Hippocampal formation (tissue), 2 donors: ENCODE measurements around the gene GTF2A1.

Source experiments
- DNase-seq, 2 donors: peaks; one replicate each; lab custom pipeline; 2025; lab: John Stamatoyannopoulos, UW

Gene GTF2A1

DNA sequence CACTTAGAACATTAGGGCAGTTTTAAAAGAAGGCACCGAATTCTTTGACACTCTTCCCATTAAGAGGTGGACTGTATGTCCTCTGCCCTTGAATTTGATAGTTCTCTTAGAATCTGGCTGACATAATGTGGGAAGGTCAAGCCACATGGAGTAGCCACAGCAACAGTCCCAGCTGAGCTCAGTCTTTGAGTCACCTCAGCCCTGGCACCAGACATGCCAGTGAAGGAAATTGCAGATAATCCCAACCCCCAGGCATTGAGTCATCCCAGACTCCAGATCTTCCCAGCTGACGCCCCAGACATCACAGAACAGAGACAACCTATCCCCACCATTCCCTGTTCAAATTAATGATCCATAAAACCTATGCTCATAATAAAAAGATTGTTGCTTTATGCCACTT, 83.4 kb downstream of the GTF2A1 start:
- DNase-seq = no peak

DNA sequence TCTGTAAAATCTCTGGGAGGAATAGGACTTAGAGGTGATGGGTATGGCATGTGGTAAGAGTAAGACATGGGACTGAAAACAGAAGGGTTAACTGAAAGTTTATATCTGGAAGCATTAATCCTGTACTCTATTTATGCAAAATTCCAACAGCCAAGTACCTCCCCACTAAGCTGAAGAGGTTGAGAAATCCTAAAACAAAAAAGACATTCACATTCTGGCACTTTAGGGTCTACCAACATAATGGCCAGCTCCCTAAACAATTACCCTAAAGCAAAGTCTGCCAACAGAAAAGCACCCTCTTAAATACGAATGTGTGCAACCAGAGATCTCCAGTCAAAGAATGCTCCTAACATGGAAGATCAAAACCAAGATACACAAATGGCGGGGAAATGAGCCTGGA, 87.4 kb downstream of the GTF2A1 start:
- no peak for DNase-seq

GRCh38 chr14:81132468-81132867, 88.3 kb downstream of the GTF2A1 start:
- no peak for DNase-seq

DNA sequence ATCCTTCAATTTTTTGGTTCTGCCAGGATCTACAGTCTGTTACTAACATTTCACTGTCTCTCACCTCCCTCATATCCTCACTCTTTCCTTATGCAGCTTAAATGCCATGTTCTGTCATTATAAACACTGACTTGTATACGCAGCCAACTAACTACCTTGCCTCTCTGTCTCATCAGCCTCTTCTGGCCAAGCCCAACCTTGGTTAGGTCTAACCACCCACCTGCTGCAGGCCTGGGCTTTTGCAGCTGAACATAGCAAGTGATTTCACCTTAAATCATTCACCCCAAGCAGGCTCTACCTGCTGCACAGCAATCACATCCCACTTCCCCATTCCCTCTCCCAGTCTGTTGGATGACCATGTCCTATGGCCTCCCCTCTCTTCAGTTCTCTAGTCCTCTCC, 91.5 kb downstream of the GTF2A1 start:
- DNase-seq = no peak

DNA sequence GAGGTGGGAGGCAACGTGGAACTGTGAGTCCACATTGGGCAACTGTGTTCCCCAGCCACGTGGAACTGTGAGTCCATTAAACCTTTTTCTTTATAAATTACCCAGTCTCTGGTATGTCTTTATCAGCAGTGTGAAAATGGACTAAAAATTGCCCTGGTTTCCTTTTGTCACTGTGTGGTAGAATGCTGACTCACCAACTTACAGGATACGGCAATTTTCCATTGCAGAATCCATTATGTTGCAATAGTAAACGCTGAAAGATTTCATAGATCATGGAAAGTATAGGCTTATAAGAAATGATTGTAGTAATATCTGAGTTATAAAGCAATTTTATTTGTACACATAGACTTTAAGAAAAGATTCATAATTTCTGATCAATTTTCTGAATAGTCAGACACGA, 93.0 kb downstream of the GTF2A1 start:
- no peak for DNase-seq

DNA sequence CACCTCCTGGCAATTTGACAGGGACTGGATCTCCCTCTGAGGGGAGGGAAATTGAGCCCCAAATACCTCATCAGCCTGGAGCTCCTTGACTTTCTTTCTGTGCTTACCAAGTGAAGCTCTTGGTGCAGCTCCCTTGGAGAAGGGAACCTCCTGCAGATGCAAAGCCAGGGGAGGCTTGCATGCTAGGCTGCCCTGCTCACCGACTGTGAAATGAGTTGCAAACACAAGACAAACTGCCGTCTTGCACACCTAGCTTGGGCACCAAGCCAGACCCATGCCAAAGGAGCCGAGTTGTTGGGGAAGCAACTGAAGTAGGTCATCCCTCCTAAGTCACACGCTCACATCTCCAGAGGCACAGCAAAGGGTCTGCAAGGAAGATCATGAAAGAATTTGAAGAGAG, 95.2 kb downstream of the GTF2A1 start:
- DNase-seq = no peak
